IPS-NIHi7 (cell line): Measurements from ENCODE around the gene MAP3K20.
"Not testable (repeated sequence)": the region's sequence is repeated elsewhere in the genome, so short reads cannot be mapped to it uniquely, and the experiment has no call there.

Experiments used
- DNase-seq: peaks from one replicate; pipeline ENCODE4 v3.0.0; 2012; ENCODE audit warnings: mixed read lengths; ENCODE audit errors: extremely low spot score

The MAP3K20 gene

GRCh38 chr2:173159791-173160463, 84.3 kb downstream of the MAP3K20 start:
- DNase-seq = peak; percentile 36

DNA sequence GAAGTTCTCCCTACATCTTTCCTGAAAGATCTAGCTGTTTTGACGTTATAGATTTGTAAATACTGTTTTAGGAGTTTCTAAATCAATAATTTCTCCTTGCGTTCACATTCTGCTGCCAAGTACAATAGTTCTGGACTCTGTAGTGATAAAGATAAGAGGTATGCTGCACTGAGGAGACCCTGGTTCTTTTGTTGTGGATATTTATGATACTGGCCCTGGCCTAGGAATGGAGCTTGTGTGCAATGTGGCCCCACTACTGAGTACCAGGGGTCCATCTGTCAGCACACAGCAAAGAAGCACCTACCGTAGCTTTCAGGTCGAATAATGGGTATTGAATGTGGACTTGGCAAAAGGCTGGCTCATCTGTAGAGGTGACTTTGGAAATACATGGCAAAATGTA, 85.0 kb downstream of the MAP3K20 start:
- no peak for DNase-seq

DNA sequence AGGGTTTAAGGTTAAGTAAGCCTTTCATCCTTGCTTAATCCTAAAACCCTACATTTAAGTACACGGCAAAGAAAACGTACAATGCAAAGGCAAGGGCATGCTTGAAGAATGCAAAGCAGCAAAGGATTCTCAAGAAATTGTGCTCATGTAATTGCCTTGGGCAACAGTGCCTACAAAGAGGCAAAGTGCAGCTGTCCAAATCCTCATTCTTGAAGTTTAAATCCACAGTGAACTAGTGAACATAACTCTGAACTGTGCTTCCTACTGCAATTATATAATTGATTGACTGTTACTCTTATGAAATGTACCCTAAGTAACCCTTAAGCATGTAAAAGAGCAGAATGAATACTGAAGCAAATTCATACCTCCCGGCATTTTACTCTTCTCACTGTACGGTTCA, 85.4 kb downstream of the MAP3K20 start:
- DNase-seq = no peak

GRCh38 chr2:173161507-173161906, 85.9 kb downstream of the MAP3K20 start:
- no peak for DNase-seq

DNA sequence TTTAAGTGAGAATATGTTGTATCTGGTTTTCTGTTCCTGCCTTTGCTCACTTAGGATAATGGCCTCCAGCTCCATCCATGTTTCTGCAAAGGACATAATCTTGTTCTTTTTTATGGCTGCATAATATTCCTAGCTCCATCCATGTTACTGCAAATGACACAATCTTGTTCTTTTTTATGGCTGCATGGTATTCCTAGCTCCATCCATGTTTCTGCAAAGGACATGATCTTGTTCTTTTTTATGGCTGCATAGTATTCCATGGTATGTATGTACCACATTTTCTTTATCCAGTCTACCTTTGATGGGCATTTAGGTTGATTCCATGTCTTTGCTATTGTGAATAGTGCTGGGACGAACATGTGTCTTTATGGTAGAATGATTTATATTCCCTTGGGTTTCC, 87.7 kb downstream of the MAP3K20 start:
- DNase-seq = not testable (repeated sequence)

GRCh38 chr2:173164396-173164795, 88.8 kb downstream of the MAP3K20 start:
- DNase-seq = no peak

DNA sequence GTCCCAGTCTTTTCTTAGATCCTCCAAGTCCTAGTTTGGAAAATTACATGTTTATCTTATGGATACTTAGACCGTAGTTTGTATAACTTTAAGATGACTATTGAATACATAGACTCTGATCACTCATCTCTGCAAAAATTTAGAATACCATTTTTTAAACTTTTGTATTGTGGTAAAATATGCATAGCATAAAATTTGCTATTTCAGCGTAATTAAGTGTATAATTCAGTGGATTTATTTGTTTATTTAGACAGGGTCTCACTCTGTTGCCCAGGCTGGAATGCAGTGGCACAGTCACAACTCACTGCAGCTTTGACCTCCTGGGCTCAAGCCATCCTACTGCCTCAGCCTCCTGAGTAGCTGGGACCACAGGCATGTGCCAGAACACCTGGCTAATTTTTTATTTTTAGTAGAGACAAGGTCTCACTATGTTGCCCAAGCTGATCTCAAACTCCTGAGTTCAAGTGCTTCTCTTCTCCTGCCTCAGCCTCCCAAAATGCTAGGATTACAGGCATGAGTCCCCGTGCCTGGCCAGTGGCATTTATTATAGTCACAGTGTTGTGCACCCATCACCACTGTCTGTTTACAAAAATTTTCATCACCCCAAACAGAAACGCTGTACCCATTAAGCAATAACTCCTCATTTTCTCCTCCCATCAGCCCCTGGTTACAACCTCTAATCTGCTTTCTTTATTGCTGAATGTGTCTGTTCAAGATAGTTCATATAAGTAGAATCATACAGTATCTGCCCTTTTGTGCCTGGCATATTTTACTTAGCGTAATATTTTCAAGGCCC, 90.0 kb downstream of the MAP3K20 start:
- DNase-seq = no peak

DNA sequence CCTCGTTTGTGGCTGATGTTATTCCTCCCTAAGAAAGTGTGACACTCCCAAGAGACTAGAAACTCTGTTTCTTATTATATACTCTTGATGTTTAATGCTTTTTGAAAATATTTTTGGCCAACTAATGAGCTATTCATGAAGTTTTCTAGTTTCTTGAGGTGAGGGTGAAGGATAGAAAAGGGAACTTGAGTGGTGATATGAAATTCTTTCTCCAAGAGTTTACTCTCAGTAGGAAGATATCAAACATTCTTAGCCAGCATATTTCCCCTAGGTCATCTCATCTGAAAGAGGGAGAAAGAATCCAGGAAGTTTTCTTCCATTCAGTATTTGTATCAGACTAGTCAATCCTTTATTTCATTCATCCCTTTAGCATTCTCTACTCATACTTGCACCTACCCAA, 95.7 kb downstream of the MAP3K20 start:
- no peak for DNase-seq

GRCh38 chr2:173171924-173172643, 96.4 kb downstream of the MAP3K20 start:
- DNase-seq = no peak

DNA sequence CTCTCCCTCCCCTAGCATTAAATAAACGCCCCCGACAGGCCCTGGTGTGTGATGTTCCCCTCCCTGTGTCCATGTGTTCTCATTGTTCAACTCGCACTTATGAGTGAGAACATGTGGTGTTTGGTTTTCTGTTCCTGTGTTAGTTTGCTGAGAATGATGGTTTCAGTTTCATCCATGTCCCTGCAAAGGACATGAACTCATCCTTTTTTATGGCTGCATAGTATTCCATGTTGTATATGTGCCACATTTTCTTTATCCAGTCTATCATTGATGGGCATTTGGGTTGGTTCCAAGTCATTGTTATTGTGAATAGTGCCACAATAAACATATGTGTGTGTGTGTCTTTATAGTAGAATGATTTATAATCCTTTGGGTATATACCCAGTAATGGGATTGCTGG, 98.7 kb downstream of the MAP3K20 start:
- not testable (repeated sequence) for DNase-seq

GRCh38 chr2:173175222-173175621, 99.6 kb downstream of the MAP3K20 start:
- no peak for DNase-seq

GRCh38 chr2:173181982-173182381, 106.3 kb downstream of the MAP3K20 start:
- DNase-seq = no peak

- peak; percentile 54 for DNase-seq
These were observed 108.7 kb downstream of the MAP3K20 start for GRCh38 chr2:173184031-173185004.

DNA sequence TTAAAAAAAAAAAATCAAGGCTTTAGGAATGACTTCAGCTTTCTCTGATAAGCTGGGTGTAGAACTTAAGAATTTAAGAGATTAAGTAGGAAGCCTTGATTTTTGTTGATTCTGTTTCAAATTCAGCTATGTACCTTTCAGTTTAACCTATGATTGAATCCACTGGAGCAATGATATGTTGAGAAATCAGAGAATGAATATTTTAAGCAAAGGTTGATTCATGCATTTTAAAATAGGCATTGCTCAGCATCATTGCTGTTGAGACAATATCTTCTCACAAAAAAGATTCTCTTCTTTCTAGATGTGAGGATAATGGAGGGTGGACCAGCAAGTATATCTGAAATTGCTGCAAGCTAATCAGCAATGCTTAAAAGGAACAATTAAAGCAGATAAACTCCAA, 109.8 kb downstream of the MAP3K20 start:
- DNase-seq = no peak

- DNase-seq = no peak
These were observed 112.5 kb downstream of the MAP3K20 start for GRCh38 chr2:173187941-173188788.

DNA sequence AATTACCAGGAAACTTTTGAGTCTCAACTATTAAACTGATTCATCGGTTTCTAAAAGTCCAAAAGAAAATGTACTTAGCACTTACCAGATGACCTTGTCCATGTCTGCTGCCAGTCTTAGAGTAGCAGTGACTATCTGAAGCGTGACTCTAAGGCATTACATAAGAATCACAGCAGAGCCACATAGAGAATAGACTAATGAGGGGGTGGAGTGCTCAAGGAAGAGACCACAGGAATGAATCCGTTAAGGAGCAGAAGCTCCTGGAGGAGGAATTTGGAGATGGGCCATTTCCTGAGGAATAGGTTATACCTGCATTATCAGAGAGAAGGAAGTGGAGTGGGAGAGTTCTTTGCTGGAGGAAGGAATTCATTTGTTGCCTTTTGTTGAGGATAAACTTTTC, 116.0 kb downstream of the MAP3K20 start:
- DNase-seq = peak; percentile 48

DNA sequence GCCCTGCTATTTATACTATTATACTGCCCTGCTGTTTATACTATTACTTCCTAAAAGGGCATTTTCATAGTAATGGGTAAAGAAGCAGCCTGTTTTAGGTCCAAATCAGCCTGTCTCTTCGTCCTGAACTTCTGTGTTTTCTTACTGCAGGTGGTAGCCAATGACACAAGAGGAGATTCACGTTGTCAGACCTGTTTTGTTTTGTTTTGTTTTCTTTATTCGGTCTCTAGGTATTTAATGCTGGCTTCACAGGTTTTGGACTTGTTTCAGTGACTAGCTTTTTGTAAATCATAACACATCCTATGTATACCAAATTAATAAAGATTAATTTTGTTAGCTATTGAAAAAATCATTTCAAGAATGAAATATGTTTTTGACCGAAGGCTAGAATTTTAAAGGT, 116.4 kb downstream of the MAP3K20 start:
- DNase-seq = no peak

DNA sequence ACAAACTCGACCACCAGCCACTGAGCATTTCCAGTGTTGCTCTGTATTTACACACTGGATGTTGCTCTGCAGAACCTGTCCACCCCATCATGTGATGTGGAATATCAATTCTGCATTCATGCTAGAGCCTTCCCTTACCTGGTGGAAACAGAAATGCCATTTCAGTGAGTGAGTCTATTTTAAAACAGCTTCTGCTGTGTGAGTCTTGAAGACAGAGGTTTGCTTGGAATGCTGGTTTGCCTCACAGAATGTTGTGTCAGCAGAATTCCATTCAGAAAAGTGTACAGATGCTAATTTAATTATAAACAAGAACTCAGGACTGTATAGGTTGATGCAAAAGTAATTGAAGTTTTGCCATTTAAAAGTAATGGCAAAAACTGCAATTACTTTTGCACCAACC, 118.3 kb downstream of the MAP3K20 start:
- no peak for DNase-seq

DNA sequence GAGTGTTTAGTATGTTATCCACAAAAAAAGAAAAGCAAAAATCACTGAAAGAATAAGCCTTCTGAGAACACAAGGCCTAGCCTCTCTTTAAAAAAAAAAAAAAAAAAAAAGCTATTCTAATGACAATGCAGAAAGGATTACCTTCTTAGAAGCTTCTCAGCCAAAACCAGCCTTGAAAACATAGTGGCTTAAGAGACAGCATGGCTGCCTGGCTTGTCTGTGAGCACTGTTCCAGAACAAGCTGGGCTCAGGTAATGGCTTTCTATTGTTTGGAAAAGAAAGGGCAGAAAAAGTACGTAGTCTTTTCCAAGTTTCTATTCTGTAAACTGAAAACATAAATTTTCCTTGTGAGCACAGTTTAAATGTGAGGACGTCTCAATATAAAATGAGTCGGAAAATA, 119.5 kb downstream of the MAP3K20 start:
- DNase-seq = no peak

DNA sequence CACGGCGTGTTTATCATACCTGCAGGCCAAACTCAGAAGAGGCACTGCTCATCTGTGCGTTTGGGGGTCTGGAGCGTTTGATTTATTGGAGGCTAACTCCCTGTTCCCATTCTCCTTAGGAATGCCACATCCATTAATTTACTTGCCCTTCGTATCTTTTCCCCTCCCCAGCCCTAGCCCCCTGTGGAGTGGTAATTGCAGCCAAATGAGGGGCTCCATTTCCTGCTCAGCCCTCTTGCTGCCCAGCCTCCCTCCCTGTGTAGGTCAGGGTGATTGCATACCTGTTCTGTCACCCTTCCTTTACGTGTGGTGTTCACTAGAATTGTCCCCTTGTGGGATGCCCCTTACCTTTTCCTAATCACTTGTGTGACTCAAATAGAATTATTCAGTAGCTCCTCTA, 120.4 kb downstream of the MAP3K20 start:
- DNase-seq = peak; percentile 52

- no peak for DNase-seq
These were observed 121.0 kb downstream of the MAP3K20 start for GRCh38 chr2:173196638-173197037.
